GM12878 (cell line): ENCODE measurements around the gene SENP3.

Source experiments
- ETV6 ChIP-seq, 2 experiments: fragments of 450-650 bp in 1 of 2; IDR thresholded peaks in 1 of 2; conservative IDR thresholded peaks in 1 of 2; 2 replicates each; pipeline ENCODE4 v1.6.1; 2014; ENCODE audit warnings: antibody characterized with exemption in 1 of 2, borderline replicate concordance in 1 of 2, low read depth in 1 of 2, mild to moderate bottlenecking in 1 of 2, moderate library complexity in 1 of 2
- JUNB ChIP-seq: IDR thresholded peaks from 2 replicates; pipeline ENCODE4 v1.6.1; 2016; ENCODE audit warnings: antibody characterized with exemption, mild to moderate bottlenecking
- JUND ChIP-seq: IDR thresholded peaks from 2 replicates; pipeline ENCODE4 v1.6.1; 2012; ENCODE audit warnings: low read depth, mild to moderate bottlenecking, low read length, improper control_type of control experiment, moderate library complexity
- RFX5 ChIP-seq: IDR thresholded peaks from 2 replicates; pipeline ENCODE4 v1.6.1; 2011; ENCODE audit warnings: low read depth, low read length, improper control_type of control experiment
- TBL1XR1 ChIP-seq: IDR thresholded peaks from 2 replicates; pipeline ENCODE4 v1.6.1; 2012; ENCODE audit warnings: low read depth, low read length, improper control_type of control experiment
- TF ChIP-seq, protein P1 (sequence below): IDR thresholded peaks from 2 replicates; pipeline ENCODE4 v1.6.1; 2011; ENCODE audit warnings: low read depth, low read length, improper control_type of control experiment, borderline replicate concordance
- TF ChIP-seq, protein P2 (sequence below): IDR thresholded peaks from 2 replicates; pipeline ENCODE4 v1.6.1; 2012; ENCODE audit warnings: improper control_type of control experiment, low read depth, low read length; ENCODE audit not compliant: insufficient replicate concordance

DNA sequence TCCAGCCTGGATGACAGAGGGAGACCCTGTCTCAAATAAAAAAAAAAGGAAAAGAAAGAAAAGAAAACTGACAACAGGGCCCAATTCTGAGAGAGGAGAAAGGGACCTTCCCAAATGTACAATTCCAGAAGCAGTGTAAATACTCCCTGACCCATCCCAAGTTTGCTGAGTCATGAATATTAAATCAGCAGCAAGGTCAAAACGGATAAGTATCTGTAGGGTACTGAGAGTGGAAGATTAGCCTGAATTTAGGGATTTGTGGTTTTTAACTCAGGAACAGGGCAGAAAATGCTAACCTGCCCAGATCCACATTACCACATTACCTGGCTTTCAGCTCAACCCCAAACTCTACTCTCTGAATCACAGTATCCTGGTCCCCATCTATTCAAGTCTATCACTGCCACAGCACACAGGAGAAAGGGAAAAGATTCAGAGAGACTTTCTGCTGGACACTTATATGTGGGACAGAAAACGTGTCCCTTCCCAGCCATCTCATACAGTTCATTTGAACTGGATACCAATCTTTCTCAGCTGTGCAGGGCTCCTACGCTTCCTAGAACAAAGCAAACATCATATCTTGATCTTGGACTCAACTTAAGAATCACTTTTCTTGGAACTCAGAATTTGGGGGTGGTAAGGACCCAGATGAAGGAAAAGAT is 50.0 kb downstream of the SENP3 start:
- no peak for TF ChIP-seq RFX5
- TF ChIP-seq ETV6 (conservative IDR thresholded peaks at IDR 0.05 in 1 of 2, IDR thresholded peaks at IDR 0.05 in 1 of 2; ENCODE audit: borderline replicate concordance in 1 of 2, low read depth in 1 of 2): no peak
- TF ChIP-seq, protein P1, sequence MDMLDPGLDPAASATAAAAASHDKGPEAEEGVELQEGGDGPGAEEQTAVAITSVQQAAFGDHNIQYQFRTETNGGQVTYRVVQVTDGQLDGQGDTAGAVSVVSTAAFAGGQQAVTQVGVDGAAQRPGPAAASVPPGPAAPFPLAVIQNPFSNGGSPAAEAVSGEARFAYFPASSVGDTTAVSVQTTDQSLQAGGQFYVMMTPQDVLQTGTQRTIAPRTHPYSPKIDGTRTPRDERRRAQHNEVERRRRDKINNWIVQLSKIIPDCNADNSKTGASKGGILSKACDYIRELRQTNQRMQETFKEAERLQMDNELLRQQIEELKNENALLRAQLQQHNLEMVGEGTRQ: no peak
- no peak for TF ChIP-seq TBL1XR1
- TF ChIP-seq JUND: no peak
- TF ChIP-seq, protein P2, sequence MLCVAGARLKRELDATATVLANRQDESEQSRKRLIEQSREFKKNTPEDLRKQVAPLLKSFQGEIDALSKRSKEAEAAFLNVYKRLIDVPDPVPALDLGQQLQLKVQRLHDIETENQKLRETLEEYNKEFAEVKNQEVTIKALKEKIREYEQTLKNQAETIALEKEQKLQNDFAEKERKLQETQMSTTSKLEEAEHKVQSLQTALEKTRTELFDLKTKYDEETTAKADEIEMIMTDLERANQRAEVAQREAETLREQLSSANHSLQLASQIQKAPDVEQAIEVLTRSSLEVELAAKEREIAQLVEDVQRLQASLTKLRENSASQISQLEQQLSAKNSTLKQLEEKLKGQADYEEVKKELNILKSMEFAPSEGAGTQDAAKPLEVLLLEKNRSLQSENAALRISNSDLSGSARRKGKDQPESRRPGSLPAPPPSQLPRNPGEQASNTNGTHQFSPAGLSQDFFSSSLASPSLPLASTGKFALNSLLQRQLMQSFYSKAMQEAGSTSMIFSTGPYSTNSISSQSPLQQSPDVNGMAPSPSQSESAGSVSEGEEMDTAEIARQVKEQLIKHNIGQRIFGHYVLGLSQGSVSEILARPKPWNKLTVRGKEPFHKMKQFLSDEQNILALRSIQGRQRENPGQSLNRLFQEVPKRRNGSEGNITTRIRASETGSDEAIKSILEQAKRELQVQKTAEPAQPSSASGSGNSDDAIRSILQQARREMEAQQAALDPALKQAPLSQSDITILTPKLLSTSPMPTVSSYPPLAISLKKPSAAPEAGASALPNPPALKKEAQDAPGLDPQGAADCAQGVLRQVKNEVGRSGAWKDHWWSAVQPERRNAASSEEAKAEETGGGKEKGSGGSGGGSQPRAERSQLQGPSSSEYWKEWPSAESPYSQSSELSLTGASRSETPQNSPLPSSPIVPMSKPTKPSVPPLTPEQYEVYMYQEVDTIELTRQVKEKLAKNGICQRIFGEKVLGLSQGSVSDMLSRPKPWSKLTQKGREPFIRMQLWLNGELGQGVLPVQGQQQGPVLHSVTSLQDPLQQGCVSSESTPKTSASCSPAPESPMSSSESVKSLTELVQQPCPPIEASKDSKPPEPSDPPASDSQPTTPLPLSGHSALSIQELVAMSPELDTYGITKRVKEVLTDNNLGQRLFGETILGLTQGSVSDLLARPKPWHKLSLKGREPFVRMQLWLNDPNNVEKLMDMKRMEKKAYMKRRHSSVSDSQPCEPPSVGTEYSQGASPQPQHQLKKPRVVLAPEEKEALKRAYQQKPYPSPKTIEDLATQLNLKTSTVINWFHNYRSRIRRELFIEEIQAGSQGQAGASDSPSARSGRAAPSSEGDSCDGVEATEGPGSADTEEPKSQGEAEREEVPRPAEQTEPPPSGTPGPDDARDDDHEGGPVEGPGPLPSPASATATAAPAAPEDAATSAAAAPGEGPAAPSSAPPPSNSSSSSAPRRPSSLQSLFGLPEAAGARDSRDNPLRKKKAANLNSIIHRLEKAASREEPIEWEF: no peak
- TF ChIP-seq JUNB: no peak
